ENCODE data around the gene MEGF11.
A peak's percentile ranks its signal among the peaks of the same experiment; 100 is the strongest.
"Not testable (repeated sequence)": the region's sequence is repeated elsewhere in the genome, so short reads cannot be mapped to it uniquely, and the experiment has no call there.

MEGF11 gene

DNA sequence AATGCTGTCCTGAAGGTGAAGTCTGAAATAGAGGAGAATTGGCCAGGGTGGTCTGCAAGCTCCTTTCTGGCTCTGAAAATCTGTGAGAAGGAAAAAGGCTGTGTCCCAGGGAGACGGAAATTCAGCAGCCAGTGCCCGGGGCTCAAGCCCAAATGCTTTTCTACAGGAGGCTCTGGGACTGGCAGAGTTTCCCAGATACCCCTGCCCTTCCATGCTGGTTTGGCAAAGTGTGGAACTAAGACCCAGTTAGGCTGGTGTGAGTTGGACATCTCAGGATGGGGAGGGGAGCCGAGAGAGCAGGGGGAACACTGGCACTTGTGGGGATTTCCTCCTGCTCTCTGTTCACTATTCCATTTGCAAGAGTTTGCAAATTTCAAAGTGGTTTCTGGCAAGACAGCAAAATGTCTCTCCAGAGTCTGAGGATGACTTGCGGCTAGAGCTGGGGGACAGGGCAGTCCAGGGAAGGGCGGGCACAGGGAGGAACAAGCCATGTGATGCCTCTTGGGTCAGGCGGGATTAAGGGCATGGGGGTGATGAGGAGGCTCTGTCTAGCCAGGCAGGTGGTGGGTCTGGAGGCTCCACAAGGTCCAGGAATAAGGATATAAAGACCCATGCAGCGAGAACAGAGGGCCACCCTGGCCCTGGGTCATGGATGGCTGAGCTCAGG is 231.9 kb downstream of the MEGF11 start:
- no peak for DNase-seq

DNA sequence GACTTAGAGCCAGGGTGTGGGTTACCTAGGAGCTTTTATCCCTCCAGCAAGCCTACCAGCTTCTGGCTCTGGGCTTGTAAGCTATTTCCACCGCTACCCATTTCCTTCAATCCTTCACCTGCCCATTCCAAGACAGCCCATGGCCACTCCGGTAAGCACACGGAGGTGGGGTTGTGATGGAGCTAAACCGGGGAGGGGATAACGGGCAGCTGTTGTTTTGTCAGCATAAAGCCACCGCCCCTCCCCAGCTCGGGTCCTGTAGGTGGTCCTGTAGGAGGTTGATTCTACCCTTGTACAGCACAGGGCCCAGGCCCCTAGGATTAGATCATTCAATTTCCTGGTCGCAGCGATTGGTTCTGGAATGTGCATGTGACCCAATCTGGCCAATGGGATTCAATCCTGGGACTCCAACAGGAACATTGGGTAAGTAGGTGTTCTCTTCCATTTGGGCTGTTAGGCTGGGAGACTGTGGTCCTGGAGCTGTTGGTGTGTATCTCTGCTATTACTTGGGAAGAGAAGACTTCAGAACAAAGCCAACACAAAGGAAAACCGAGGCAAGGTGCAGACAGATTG is 233.6 kb downstream of the MEGF11 start:
- DNase-seq: no peak

GRCh38 chr15:66019368-66019767 is 234.2 kb downstream of the MEGF11 start:
- no peak for DNase-seq

DNA sequence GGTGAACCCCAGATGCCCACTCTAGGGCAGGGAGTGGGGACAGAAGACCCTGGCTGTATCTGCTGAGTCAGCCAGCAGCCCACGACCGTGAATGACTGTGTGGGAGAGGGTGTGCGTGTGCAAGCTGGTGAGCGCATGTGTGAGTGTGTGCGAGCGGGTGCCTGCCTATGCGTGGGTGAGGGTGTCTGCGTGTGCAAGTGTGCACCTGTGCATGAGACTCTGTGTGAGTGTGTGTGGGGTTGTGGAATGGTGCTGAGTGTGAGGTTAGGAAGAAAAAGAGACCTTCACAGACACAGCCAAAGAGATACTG is 235.1 kb downstream of the MEGF11 start:
- DNase-seq: no peak

- DNase-seq: no peak
Measured at GRCh38 chr15:66017792-66018487, 235.6 kb downstream of the MEGF11 start.

GRCh38 chr15:66017000-66017399 is 236.6 kb downstream of the MEGF11 start:
- no peak for DNase-seq

DNA sequence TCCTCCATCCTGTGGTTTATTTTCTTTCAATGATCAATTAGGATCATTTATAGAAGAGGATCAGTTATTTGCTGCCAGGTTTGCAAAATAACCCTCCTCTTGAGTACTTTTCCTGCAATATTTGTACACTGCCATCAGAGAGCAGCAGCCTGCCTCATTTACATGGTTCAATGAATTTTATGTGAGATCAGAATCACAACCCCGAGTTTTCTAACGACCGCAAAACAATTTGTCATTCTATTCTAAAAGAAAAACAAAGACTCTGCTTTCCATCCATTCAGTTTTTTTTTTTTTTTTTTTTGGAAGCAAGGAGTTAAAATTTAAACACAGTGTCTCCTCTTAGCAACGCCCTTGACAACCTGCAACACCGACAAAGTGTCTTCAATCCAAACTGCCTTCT is 237.4 kb downstream of the MEGF11 start:
- no peak for DNase-seq

DNA sequence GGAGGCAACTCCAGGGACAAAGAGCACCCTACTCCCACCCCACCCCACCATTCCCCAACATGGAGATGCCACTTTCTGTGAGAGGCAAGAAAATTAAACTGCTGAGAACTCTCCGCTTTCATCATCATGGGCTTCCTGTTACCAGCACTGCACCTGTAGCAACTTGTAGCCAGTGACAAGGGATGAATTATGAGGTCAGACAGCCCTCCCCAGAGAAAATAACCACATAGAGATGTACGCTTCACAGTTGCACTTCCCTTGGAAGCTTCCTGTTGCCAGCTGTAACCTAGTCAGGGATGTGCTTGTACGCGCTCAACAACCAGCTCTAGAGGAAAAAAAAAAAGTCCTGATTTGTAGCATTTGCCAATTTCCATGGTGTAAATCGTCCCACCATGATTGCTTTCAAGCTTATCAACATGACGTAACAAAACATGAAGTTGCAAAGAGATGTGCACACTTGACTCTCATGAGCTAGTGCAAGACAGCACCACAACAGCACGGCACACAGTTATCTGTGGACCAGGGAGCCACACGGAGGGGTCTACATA is 238.8 kb downstream of the MEGF11 start:
- DNase-seq: no peak

GRCh38 chr15:66014022-66014421 is 239.5 kb downstream of the MEGF11 start:
- DNase-seq: no peak

GRCh38 chr15:66008940-66009562 is 244.5 kb downstream of the MEGF11 start:
- DNase-seq: no peak

DNA sequence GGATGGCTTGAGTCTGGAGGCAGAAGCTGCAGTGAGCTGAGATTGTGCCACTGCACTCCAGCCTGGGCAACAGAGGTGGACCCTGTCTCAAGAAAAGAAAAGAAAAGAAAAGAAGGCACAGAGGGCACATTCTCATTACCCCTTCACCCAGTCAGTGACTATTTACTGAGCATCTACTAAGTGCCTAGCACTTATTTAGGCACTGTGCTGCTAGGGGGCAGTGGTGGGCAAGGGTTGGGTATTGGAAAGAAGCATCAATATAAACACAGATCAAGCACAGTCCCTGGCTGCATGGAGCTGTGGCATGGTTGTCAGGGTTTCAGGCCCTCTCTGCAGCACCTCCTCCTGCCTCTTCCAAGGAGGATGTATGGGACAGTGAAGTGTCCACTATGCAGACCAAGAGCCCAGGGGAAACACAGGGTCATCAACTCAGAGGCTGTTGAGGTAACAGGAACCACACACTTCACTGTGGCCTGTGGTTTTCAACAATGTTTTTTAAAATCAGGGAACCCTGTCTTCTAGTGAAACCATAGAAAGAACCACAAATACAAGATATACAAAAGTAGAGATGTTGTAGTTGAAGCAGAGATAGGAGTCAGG is 245.8 kb downstream of the MEGF11 start:
- DNase-seq: no peak

GRCh38 chr15:66006986-66007385 is 246.6 kb downstream of the MEGF11 start:
- no peak for DNase-seq

- DNase-seq: peak; percentile 32 to 54
Measured at GRCh38 chr15:66004618-66005262, 248.8 kb downstream of the MEGF11 start.

DNA sequence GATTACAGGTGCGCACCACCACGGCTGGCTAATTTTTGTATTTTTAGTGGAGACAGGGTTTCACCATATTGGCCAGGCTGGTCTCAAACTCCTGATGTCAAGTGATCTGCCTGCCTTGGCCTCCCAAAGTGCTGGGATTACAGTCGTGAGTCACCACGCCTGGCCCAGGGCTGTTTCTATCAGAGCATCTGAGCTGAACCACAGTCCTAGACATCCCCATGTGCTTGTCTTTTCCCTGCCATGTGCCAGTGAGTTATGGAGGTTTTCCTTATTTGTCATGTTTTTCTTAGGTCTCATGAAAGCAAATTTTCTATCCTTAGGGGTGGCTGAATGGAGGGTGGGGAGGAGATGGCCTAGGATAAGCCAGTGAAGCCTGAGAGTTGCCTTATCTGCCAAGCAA is 250.4 kb downstream of the MEGF11 start:
- DNase-seq: not testable (repeated sequence)

DNA sequence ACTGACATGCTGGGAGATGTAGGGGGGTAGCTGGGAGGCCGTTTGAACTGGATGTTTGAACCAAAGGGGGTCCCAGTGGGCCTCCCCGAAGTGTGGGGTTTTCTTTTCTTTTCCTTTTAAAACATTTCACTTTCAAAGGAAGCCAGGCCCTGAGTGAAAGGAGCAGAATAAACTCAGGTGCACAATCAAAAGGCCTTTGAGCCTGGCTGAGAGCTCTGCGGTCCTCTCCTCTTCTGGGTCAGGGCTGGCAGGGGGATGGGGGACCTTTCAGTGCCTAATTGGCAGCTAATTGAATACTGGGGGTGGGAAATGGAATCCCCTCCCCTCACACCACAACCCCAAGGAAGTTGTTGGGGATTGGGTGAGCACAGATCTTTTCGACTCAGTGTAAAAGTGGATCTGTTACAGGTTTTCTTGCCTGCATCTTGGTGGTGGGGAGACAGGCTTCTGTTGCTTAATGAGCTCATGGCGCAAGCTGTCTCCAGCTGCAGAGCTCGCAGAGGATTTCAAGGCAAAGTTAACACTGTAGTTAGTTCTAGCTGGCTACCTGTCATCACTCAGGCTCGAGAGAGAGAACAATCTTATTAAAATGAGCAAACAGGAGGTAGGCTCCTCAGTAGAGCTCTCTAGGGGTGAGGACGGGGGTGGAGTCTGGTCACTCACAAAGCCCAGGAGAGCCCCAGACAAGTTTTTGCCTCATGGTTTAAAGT is 251.7 kb downstream of the MEGF11 start:
- DNase-seq: no peak

DNA sequence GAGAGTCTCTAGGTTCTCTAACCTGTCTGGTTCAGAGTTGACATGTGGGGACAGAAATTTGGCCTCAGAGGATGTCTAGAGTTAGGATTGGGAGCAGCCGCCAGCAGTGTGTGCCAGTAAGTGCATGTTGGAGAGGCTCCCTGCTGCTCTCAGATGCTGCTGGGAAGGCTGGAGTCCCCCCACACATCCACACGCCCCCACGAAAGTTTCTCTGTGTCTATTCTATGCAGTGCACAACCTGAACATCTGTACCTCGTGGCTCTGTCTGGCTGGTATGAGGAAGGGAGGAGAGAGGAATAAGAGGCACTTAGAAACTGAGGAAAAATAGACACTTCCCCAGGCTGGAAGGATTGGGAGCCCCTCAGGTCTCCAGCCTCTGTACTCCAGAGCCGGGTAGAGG is 252.5 kb downstream of the MEGF11 start:
- DNase-seq: no peak

GRCh38 chr15:65998486-65998885 is 255.1 kb downstream of the MEGF11 start:
- DNase-seq: no peak

- DNase-seq: no peak
Measured at GRCh38 chr15:65996901-65997300, 256.6 kb downstream of the MEGF11 start.

GRCh38 chr15:65994832-65995231 is 258.7 kb downstream of the MEGF11 start:
- DNase-seq: no peak

DNA sequence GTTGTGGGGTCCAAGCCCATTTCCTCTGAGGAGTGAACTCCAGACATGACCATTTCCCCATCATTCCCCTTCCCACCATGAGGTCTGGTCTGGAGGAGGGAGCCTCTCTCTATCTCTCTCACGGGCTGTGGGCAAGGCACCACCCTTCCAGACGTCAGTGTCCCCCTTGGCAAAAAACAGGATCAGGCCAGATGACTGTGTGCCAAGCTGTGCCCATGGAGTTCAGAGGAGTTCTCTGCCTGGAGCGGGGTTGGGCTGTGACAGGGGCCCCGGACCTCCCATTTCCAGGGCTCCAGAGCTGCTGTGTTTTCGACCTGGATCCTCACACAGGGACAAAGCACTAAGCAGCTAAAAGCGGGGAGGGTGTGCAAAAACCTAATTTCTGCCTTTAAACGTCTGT is 259.8 kb downstream of the MEGF11 start:
- no peak for DNase-seq

DNA sequence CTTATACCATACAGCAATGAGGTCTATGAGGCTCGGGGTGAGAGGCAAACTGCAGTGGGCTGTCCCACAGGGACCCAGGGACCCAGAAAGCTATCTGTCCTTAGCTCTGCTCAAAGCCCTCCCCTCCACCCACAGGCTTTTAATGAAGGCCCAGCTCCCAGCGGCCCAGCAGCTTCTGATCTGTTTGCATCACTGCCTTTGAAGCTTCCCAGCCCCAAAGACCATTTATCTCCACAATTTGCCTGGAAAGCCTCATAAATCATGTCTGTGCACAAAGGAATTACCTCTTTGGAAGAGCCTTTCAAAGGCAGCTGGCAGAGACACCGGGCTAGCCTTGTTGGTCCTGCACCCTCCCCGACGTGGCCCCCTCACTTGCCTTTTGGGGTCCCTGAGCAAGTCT is 260.3 kb downstream of the MEGF11 start:
- DNase-seq: no peak
